Measurements from ENCODE around the gene SP140L.
"Not testable (repeated sequence)": the region's sequence is repeated elsewhere in the genome, so short reads cannot be mapped to it uniquely, and the experiment has no call there.

The SP140L gene

DNA sequence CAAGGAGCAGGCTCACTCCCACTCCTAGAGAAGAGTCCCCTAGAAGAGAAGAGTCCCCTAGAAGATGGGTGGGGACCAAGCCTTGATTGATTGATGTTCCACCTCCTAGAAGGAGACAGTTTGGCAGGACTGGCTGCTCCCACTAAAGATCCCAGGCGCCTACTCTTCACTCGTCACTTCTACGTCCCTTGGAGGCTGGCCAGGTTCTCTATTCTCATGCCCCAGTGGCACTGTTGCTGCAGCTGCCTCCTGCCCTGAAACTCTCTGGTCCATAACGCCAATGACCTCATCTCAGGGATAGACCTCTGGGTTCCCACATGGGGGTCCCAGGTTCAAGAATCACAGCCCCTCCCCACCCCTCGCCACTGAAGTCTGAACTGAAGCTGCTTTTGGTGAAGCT, 2.5 kb upstream of the SP140L start:
- DNase-seq, result no peak

- DNase-seq, result no peak
Observed at GRCh38 chr2:230325316-230326243, 1.4 kb upstream of the SP140L start.

DNA sequence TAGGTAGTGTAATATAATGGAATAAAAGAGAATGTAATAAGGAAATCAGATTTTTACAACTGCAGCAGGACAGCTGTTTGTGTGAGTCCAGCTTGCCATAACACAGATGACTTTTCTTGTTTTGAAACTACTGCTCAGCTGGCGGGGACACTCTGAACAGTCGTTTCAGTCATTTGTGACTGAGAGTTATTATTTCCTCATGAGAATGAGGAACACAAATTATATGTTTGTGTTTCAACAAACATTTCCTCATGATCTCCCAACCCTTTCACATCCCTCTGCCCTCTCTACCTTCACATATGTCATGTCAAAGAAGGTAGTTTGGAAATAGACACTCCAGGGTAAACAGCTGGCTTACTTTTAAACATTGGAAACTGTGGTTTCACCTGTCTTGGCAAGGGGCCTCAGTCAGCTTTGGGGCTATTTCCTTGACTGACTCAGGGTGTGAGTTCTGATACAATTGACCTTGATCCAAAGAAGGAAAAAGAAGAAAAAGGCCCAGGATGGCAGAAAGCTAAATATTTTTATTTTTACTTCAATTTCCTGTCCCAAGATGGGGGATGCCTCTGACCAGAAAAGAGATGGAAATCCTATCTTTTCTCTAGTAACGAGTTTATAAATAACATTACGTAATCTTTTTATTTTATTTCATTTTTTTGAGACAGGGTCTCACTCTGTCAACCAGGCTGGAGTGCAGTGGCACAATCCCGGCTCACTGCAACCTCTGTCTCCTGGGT, 593 bp downstream of the SP140L start:
- no peak for DNase-seq

DNA sequence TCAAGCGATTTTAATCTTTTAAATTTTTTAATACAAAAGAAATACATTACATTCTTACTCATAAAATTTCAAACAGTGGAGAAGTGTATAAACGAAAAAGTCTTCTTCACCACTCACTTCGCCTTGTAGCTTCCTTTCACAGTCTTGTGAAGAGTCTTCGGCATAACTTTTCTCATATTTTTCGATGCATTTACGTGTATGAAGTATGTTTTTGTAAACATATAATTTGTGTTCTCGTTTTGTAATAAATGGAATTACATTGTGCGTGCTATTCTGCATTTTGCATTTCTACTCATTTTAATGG, 1.1 kb downstream of the SP140L start:
- no peak for DNase-seq

GRCh38 chr2:230329946-230330605, 3.1 kb downstream of the SP140L start:
- no peak for DNase-seq

DNA sequence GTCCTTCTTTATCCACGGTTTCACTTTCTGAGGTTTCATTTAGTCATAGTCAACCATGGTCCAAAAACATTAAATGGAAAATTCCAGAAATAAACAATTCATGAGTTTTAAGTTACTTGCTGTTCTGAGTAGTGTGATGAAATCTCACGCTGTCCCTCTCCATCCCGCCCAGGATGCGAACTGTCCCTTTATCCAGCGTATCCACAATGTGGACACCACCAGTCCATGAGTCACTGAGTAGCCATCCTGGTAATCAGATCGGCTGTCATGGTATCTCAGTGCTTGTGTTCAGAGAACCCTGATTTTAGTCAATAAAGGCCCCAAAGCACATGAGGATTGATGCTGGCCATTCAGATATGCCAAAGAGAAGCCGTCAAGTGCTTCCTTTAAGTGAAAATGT, 3.7 kb downstream of the SP140L start:
- DNase-seq, result no peak

DNA sequence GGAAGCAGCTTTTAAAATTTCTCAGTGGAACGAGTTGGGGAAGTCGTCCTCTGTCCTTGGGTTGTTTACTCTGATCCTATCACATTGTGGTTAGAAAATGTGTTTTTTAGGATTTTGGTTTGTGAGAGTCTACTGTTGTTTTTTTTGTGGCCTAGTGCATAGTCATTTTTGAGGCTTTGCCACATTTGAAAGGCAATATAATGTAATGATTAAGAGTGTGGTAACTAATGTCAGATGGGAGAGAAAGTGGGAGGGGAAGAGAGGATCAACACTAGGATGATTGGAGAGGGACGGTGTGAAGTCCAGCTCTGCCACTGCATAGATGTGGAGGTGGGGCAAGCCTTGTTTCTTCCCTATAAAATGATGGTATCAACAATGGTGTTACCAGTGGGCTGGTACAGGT, 8.5 kb downstream of the SP140L start:
- no peak for DNase-seq

DNA sequence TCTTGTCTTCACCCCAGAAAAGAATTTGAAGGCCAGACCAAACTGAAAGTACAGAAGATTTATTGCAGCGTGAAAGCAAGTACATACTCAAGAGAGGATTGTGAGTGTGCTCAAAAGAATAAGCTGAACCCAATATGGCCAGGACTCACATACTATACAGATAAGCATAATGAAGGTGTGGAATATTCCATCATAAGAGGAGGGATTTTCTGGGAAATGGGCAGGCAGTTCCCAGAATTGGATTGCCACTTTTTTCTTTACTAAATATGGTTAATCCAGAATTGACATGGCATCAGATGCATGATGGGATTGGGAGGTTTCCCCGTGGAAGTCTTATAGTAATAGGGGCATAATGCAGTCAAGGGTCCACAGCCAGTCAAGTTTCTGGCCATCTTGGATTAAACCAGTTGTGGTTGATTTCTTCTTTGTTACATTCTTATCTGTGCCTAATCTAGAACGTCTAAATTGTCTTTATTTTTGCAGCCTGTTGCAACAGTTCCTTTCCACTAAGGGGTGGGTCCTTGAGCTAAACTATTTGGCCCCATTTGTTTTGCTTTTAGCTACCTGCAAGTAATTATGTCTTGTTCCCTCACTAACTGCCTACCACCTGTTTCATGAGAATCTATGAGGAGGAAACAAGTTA, 9.0 kb downstream of the SP140L start:
- DNase-seq, result no peak

- DNase-seq, result not testable (repeated sequence)
Observed at GRCh38 chr2:230341936-230342528, 15.0 kb downstream of the SP140L start.

- not testable (repeated sequence) for DNase-seq
Observed at GRCh38 chr2:230343041-230343624, 16.1 kb downstream of the SP140L start.

DNA sequence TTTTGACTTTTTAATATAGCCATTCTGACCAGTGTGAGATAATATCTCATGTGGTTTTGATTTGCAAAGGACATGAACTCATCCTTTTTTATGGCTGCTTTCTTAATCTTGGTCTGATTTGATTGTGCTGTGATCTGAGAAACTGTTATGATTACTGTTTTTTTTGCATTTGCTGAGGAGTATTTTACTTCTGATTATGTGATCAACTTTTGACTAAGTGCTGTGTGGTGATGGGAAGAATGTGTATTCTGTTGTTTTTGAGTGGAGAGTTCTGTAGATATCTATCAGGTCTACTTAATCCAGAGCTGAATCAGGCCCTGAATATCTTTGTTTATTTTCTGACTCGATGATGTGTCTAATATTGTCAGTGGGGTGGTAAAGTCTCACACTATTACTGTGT, 16.8 kb downstream of the SP140L start:
- DNase-seq, result no peak

GRCh38 chr2:230346465-230346864, 19.5 kb downstream of the SP140L start:
- DNase-seq, result no peak

DNA sequence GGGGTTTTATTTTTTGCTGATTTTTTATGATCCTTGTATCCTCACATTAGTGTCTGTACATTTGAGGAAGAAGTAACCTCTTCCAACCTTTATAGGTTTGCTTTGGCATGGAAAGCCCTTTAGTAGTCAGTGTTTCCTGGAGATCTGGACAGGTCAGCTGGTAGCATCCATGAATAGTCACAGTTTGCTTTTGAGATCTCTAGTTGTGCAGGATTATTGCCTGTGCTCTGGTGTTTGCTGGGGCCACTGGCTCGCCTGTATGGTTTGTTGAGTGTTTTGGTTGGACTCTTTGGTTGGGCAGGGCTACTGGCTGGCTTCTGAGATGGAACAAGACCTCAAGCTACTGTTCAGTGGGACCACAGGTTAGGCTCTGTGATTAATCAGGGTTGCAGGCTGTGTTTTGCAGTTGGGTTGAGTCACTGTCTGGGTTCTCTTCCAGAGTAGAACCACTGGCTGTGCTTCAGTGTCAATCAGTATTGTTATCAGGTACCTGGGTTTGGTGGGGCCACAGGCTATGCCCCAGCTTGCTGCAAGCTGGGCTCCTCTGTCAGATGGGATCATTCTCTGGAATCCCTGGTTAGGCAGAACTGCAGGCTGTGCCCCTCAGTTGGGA, 20.0 kb downstream of the SP140L start:
- peak; percentile 37 for DNase-seq

DNA sequence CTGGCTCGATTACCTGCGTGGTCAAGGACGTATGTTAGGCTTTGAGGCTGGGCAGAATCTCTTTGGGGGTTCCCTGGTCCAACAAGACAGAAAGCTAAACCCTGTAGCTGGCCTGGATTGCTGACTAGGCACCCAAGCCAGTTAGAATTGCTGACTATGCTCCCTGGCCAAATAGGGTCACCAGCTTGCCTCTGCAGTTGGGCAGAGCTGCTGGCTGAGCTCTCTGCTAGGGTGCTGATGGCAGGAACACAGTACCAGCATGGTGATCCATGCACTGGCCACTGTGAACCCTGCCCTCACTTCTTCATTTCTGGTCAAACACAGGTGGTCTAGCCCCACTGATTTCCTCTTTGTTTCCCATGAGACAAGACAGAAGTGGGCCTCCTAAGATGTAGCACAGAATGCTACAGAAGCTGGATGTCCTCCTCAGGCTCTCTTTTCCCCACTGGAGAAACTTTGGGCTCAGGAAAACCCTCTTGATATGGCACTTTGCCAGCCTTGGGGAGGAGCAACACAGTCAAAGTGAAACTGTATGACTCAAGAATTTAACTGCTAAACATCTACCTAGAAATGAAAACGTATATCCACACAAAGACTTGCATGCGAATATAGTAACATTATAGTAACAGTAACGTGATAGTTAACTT, 20.8 kb downstream of the SP140L start:
- peak; percentile 46 for DNase-seq

GRCh38 chr2:230348787-230349186, 21.8 kb downstream of the SP140L start:
- no peak for DNase-seq

- DNase-seq, result no peak
Observed at GRCh38 chr2:230356084-230356483, 29.1 kb downstream of the SP140L start.

DNA sequence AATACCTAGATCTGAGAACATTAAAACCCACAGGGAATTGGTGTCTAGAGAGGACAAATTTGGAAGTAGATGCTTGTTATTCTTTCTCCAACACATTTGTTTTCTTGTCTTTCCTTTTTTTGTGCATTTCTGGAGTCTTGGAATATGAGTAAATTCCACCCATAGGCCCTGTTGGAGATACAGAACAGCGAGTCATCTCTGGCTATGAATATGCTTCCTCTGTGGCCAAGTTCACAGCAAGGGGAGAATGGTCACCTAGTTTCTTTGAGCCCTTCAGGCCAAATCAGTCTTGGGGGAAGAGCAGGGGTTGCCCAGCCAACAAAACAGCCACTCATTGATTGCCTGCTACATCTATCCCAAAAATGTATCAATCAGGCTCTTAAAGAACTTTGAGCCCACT, 31.3 kb downstream of the SP140L start:
- DNase-seq, result no peak

- DNase-seq, result no peak
Observed at GRCh38 chr2:230360028-230360427, 33.0 kb downstream of the SP140L start.

DNA sequence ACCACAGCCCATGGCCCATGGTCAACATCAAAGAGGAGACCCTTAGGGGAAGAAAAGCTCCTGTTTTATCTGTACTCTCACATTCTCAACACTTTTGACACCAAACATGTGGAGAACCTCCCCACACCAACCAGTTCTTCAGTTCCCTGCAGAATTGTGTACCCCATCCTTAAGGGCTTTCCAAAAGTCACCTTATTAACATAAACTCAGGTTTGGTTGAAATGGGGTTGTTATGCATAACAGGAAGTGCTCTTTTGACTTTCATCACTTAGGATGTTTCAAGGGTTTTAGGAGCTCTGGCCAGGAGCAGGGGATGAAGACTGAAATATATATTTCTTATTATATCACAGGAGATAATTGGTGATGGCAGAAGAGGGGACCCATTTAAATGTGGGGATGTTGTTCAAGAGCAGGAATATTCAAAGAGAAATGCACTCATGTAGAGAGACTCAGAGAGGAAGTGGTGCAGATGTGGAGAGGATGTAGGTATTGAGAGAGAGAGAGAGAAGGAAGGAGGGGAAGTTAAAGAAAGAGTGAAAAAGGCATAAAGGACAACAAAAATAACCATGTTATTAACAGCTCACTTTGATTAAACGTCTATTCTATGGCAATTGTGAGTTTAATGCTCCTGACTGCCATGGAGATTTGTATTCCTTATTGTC, 35.2 kb downstream of the SP140L start:
- DNase-seq, result no peak

DNA sequence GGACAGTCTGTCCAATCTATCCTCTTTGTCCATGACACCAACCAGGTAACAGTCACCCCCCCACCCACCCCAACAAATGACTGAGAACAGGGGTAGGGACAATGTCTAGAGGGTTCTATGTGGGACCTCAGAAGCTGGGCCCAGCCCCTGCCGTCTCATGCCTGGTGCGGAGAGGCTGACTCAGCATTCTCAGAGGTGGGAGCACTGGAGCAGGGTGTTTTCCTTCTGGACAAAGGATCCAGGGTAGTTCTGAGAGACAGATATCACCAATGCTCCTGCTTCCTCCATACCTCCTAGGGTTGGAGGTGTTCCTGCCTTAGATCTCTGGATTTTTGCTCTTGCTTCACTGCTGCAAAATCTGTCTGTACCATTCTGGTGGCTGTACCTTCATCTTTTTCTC, 55.1 kb downstream of the SP140L start:
- DNase-seq, result no peak

- no peak for DNase-seq
Observed at GRCh38 chr2:230383453-230383852, 56.5 kb downstream of the SP140L start.
